ENCODE results near the gene TMEM87B.

The TMEM87B gene

DNA sequence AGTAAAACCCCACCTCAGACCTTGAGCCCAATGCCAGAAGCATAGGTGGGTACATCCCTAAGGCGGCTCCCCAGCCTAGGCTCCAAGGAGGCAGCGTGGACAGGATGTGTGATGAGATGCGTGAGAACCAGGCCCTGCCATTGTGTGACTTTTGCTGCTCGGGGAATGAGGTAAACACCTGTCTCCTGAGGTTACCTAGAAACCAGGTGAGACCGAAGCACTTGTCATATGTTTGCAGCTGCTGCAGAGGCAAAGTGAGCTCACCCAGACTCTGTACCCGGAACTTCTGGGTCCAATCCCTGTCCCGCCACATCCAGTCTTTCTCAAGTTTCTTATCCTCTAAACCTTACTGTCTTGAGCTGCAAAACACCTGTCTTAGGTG lies 86.5 kb downstream of the TMEM87B start:
- no peaks in the 10 kb centered on the region for H3K9me3 Mint-ChIP-seq (ENCODE audit: low read depth)
- H3K4me1 Mint-ChIP-seq (ENCODE audit: low read depth), result peaks cover 8% of the 10 kb centered on the region
- H3K27ac Mint-ChIP-seq, result no peak overlapping the region
- H3K4me3 Mint-ChIP-seq, result no peak overlapping the region
- no peaks in the 10 kb centered on the region for H3K36me3 Mint-ChIP-seq
- peaks cover 13% of the 10 kb centered on the region for H3K27me3 Mint-ChIP-seq

DNA sequence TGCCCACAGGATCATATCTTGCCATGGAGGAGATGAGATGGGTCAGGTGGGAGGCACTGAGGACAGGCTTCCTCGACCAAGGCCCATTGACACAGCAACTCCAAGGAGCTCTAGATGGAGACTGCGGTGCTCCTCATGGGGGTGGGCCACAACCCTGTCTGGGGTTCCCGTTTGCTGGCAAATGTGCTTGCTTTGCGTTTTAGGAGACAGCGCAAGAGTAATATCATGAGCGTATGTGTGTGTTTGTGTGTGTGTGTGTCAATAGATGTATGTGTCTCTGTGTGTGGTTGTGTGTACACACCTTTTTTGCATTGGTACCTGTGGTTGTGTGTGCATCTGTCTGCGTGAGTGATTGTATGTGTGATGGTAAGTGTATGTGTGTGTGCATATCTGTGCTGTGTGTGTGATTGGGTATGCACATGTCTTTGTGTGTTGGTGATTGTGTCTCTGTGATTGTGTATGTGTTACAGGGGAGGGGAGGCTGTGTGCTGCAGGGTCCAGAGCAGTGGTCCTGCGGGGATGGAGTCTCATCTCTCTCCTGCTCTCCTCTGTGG lies 87.5 kb downstream of the TMEM87B start:
- H3K27ac Mint-ChIP-seq, result no peak overlapping the region
- peaks cover 9% of the 10 kb centered on the region for H3K27me3 Mint-ChIP-seq
- H3K4me1 Mint-ChIP-seq (ENCODE audit: low read depth), result peaks cover 4% of the 10 kb centered on the region
- no peak overlapping the region for H3K4me3 Mint-ChIP-seq
- no peaks in the 10 kb centered on the region for H3K9me3 Mint-ChIP-seq (ENCODE audit: low read depth)
- no peaks in the 10 kb centered on the region for H3K36me3 Mint-ChIP-seq

DNA sequence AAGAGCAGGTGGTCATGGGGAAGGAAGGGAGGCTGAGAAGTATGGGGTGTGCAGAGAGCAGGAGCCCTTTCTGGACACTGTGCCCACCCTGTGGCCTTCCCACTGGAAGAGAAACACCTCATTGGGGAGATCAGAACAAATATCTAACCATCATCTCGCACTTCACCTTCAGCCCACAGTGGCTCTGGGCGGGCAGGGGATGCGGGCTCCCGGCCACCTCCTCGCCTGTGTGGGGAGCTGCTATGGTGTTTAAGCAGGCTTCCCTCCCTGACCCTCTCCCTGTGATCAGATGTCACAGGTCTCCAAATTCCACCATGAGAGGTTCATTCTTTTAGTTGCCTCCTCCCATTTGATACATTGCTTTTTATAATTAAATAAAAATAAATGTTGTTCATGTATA lies 88.1 kb downstream of the TMEM87B start:
- Mint-ChIP-seq H3K4me3 (no peak overlapping the region), H3K36me3 (no peaks in the 10 kb centered on the region), H3K4me1 (ENCODE audit: low read depth) (no peaks in the 10 kb centered on the region), H3K27ac (no peak overlapping the region), H3K9me3 (ENCODE audit: low read depth) (no peaks in the 10 kb centered on the region), H3K27me3 (peaks cover 6% of the 10 kb centered on the region)

DNA sequence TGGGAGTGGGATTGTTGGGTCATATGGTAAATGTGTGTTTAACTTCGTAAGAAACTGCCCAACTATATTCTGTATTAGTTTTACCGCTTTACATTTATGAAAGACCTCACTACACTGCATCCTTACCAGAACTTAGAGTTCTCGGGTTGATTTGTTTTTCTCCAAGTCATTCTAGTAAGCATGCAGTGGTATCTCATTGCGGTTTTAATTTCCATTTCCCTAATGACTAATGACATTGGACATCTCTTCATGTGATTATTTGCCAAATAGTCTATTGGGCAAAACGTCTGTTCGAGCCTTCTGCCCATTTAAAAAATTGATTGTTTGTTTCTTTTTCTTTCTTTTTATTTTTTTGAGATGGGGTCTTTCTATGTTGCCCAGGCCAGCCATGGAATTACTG lies 89.9 kb downstream of the TMEM87B start:
- Mint-ChIP-seq H3K4me3 (no peak overlapping the region), H3K4me1 (ENCODE audit: low read depth) (no peaks in the 10 kb centered on the region), H3K27me3 (peaks cover 6% of the 10 kb centered on the region), H3K9me3 (ENCODE audit: low read depth) (no peaks in the 10 kb centered on the region), H3K27ac (no peak overlapping the region), H3K36me3 (no peaks in the 10 kb centered on the region)

DNA sequence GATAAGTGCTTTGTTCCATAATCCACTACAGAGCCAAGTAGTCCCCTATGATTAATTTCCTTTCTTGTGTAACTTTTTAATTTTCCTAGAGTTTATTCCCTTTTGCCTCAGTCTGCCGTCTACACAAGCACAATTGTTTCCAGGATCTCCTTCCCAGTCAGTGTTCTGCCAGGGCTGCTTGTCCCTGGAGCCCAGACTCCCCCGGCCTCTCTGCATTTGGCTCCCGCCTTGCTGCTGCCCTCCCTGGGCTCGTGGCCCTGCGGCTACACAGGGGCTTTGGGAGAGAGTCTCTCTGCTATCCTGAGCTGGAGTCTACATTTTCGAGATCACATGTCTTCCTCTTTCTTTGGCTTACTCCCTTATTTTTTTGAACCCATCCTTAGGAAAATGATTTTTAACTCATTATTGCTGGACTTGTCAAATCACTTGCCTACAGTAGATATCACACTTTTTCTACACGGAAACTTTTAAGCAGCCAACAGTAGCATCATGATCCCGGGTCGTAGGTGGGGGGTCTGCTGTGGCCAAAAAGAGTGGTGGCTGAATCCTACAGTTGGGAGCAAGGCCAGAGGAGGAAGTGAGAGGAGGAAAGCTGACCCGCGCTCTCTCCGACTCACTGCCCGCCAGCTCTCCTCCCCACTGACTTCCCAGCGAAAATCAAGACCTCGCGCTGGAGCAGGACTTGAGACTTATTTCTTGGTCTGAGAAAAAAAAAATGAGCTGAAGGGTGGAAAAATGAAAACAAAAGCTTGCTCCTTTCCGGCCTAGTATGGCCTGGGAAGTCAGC lies 92.5 kb downstream of the TMEM87B start:
- no peaks in the 10 kb centered on the region for H3K4me1 Mint-ChIP-seq (ENCODE audit: low read depth)
- no peak overlapping the region for H3K4me3 Mint-ChIP-seq
- no peaks in the 10 kb centered on the region for H3K36me3 Mint-ChIP-seq
- H3K9me3 Mint-ChIP-seq (ENCODE audit: low read depth), result no peaks in the 10 kb centered on the region
- H3K27ac Mint-ChIP-seq, result no peak overlapping the region
- no peaks in the 10 kb centered on the region for H3K27me3 Mint-ChIP-seq

DNA sequence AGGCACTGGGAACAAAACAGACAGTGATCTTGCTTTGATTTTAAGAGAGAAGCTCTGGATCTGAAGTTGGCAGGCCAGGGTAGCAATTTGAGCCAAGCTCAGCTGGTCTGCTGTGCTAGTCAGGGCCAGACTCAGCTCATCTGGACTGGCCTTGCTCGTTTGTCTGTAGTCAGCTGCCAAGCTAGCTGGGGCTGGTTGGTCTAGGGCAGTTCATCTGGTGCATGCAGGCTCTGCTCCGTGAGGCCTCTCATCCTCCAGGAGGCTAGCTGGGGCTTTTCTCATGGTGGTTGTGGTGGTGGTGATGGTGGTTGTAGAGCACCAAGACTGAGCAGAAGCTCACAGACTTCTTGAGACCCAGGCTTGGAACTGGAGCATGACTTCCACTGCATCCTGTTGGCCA lies 93.4 kb downstream of the TMEM87B start:
- Mint-ChIP-seq H3K9me3 (ENCODE audit: low read depth) (no peaks in the 10 kb centered on the region), H3K27me3 (no peaks in the 10 kb centered on the region), H3K4me3 (no peak overlapping the region), H3K4me1 (ENCODE audit: low read depth) (no peaks in the 10 kb centered on the region), H3K36me3 (no peaks in the 10 kb centered on the region), H3K27ac (no peak overlapping the region)

DNA sequence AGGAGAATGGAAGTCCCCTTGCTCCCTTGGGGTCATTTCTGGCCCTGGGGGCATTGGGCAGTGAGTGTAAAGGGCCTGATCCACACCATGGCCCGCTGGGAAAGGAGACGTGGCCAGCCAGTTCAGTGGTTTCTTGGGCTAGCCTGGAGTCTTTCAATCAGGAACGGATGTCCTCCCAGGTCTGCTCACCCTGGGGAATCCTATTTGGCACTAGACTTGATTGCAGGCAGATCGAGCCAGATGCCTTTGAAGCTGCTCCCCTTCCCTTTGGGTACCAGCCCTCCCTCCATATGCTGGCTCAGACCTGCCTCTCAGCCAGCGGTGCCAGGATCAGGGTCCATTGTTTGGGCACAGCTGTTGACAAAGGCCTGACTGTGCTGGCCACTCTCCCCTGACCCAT lies 94.1 kb downstream of the TMEM87B start:
- Mint-ChIP-seq H3K27me3 (no peaks in the 10 kb centered on the region), H3K9me3 (ENCODE audit: low read depth) (no peaks in the 10 kb centered on the region), H3K4me1 (ENCODE audit: low read depth) (peaks cover 3% of the 10 kb centered on the region), H3K4me3 (no peak overlapping the region), H3K27ac (no peak overlapping the region), H3K36me3 (no peaks in the 10 kb centered on the region)

DNA sequence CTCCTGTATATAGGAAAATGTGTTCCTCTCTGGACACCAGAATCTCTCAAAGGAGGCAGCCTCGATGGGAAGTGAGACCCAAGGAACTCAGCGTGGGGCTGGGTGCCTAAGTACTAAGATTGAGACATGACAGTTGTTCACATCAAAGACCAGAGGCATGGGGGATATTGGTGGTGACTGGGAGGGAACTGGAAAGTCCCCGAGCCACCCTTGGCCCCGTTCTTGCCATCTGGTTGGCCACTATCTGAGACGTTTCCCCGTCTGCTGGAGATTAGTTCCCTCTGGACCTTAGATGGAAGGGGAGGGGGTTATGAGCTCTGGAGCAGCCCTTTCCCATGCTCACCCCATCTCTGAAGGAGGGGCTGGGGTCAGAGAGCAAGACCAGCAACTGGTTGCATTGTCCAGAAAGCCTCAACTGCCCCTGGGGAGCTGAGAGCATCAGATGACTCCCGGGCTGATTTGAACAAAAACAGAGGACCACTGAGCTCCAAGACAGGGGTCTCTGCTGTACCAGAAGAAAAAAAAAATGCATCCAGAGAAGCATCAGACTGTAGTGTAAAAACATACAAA lies 94.9 kb downstream of the TMEM87B start:
- Mint-ChIP-seq H3K36me3 (no peaks in the 10 kb centered on the region), H3K9me3 (ENCODE audit: low read depth) (no peaks in the 10 kb centered on the region), H3K27me3 (no peaks in the 10 kb centered on the region), H3K4me1 (ENCODE audit: low read depth) (peaks cover 10% of the 10 kb centered on the region), H3K27ac (no peak overlapping the region), H3K4me3 (no peak overlapping the region)

DNA sequence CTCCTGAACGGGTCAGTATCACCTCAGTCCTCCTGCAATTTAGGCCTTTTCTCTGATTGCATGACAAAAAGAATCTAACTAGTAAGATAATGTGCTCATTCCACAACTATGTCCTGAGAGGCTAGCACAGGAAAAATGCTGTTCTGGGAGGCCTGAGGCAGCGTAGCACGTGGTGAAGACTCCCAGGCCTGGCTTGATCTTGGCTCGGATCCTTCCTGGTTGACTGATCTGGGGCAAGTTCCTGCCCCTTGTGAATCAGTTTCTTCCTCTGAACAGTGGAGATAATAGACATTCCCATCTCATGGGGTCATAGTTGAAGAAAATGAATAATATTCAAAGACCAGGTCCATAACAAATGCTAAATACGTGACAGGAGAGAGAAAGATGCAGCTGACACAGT lies 95.4 kb downstream of the TMEM87B start:
- no peaks in the 10 kb centered on the region for H3K9me3 Mint-ChIP-seq (ENCODE audit: low read depth)
- H3K4me1 Mint-ChIP-seq (ENCODE audit: low read depth), result peaks cover 15% of the 10 kb centered on the region
- H3K36me3 Mint-ChIP-seq, result no peaks in the 10 kb centered on the region
- H3K27ac Mint-ChIP-seq, result peak overlapping the region; percentile 2
- no peak overlapping the region for H3K4me3 Mint-ChIP-seq
- H3K27me3 Mint-ChIP-seq, result no peaks in the 10 kb centered on the region

DNA sequence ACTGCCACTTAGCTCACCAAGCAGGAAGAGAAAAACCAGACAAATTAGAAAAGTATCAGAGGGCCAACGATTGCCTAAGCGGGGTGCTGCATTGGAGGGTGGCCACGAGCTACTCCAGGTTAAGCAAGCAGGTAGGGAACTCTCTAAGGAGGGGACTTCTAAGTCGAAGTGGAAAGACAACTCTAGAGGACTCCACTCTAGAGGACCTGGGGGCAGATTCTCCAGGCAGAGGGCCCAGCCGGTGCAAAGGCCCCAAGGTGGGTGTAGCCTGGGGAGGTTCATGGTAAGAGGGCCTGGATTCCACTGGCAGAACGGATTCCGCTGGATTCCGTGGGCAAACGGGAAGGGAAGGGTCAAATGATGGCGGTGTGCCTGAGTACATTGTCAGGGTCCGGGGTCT lies 95.8 kb downstream of the TMEM87B start:
- no peak overlapping the region for H3K4me3 Mint-ChIP-seq
- no peaks in the 10 kb centered on the region for H3K27me3 Mint-ChIP-seq
- peak overlapping the region; percentile 2 for H3K27ac Mint-ChIP-seq
- H3K4me1 Mint-ChIP-seq (ENCODE audit: low read depth), result peaks cover 19% of the 10 kb centered on the region
- no peaks in the 10 kb centered on the region for H3K9me3 Mint-ChIP-seq (ENCODE audit: low read depth)
- no peaks in the 10 kb centered on the region for H3K36me3 Mint-ChIP-seq

DNA sequence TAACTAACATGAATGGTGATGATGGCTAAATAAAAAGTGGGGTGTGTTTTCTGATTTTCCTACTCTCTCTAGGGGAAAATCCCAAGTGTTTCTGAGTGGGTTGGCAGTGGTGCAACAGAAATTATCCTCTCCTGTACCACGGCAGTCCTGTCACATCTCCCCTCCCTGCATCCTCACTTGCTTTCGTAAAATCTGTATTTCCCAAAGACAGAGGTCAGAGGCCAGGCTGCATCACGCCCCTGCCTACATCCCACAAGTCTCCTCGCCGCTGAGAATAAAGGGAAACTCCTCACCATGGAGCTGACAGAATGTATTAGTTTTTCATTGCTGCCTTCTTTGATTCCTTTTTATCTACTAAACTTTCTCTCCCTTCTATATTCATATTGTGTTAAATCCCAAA lies 96.2 kb downstream of the TMEM87B start:
- no peaks in the 10 kb centered on the region for H3K27me3 Mint-ChIP-seq
- H3K4me1 Mint-ChIP-seq (ENCODE audit: low read depth), result peaks cover 23% of the 10 kb centered on the region
- no peaks in the 10 kb centered on the region for H3K9me3 Mint-ChIP-seq (ENCODE audit: low read depth)
- H3K4me3 Mint-ChIP-seq, result no peak overlapping the region
- no peaks in the 10 kb centered on the region for H3K36me3 Mint-ChIP-seq
- H3K27ac Mint-ChIP-seq, result no peak overlapping the region

DNA sequence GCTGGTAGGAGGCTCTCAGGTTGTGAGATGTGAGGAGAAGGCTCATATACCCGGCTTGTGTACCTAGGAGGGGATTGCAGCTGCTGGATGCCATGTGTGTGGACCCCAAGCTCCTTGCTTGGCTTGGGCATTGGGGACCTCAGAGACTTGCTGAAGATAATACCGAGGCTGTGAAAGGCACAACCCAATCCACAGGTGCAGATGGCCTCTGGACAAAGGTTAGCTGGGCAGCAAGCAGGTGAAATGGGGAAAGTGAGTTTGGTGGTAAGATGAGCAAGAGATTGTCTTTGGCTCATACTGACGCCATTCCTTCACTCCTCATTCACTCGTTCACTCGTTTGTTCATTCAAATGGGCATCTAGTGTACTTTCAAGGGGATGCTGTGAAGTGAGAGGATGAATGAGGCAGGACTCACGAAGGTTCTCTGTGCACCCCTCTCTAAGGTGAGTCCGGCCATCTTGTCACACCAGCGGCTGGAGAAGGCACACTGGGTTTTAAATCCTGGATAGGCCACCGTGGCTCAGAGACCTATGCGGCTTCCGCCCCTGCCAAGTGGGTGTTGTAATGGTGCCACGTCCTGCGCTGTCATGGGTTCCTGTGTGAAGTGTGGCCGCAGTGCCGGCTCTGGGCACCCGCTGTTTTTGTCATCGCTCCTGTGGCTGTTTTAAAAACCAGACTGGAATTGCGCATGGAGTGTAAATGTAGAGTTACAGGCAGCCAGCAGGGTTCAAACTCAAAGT lies 96.8 kb downstream of the TMEM87B start:
- Mint-ChIP-seq H3K36me3 (no peaks in the 10 kb centered on the region), H3K4me1 (ENCODE audit: low read depth) (peaks cover 29% of the 10 kb centered on the region), H3K9me3 (ENCODE audit: low read depth) (no peaks in the 10 kb centered on the region), H3K4me3 (no peak overlapping the region), H3K27me3 (no peaks in the 10 kb centered on the region), H3K27ac (no peak overlapping the region)

DNA sequence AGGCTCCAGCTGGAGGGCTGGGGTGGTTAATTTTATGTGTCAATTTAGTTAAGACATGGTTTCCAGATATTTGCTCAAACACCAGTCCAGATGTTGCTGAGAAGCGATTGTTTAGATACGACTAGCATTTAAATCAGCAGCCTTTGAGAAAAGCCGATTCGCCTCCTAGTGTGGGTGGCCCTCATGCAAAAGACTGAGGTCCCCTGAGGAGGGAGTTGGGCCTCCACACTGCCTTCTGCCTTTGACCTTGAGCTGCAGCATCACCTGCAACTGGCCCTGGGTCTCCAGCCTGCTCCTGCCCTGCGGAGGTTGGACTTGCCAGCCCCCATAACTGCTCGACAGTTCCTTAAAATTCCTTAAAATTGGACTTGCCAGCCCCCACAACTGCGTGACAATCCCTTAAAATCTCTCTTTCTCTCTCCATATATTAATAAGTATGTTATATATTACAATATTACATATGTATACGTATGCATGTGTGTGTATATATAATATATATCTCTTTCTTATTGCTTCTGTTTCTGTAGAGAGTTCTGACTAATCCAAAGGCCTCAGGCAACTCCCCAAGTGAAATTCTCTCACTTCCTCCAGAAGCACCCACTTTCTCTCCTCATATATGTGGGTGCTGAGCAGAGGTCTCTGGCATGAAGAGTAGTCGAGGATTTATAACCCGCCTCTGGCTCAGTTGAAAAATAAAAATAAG lies 97.6 kb downstream of the TMEM87B start:
- Mint-ChIP-seq H3K27ac (no peak overlapping the region), H3K27me3 (no peaks in the 10 kb centered on the region), H3K9me3 (ENCODE audit: low read depth) (no peaks in the 10 kb centered on the region), H3K4me3 (no peak overlapping the region), H3K36me3 (no peaks in the 10 kb centered on the region), H3K4me1 (ENCODE audit: low read depth) (peaks cover 33% of the 10 kb centered on the region)

DNA sequence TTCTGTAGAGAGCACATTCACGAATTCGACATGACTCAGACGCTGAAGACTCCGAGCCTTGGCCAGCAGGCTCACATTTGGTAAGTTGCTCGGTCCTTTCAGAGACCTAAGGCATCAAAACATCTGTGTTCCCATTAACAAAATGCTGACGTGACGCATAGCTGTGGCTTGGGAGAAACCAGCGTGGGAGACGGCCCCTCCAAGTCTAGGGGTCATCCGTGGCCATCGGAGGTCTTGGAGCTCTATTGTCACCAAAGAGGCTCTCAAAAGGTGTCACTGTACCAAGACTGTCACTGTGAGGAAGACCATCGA lies 98.1 kb downstream of the TMEM87B start:
- no peaks in the 10 kb centered on the region for H3K9me3 Mint-ChIP-seq (ENCODE audit: low read depth)
- no peaks in the 10 kb centered on the region for H3K27me3 Mint-ChIP-seq
- H3K36me3 Mint-ChIP-seq, result no peaks in the 10 kb centered on the region
- H3K27ac Mint-ChIP-seq, result no peak overlapping the region
- H3K4me1 Mint-ChIP-seq (ENCODE audit: low read depth), result peaks cover 33% of the 10 kb centered on the region
- no peak overlapping the region for H3K4me3 Mint-ChIP-seq

DNA sequence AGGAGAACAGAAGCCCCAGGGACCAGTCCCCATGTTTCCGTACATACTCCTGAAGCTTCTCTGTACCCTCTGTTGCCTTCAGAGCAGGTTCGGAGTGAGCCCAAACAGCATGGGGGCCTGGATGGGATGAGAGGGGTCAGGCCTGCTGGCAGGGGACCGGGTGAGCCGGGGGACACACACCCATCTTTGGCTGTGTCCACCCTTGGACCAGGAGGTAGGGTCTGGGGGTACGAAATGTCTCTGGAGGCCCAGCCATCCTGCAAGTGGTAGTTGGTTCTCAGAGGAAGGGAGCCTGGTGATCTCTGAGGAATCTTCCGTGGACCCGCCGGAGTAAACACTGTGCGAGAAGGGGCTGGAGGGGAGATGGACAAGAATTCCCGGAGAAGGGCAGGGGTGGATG lies 98.4 kb downstream of the TMEM87B start:
- Mint-ChIP-seq H3K4me1 (ENCODE audit: low read depth) (peaks cover 33% of the 10 kb centered on the region), H3K27ac (no peak overlapping the region), H3K36me3 (no peaks in the 10 kb centered on the region), H3K4me3 (no peak overlapping the region), H3K27me3 (no peaks in the 10 kb centered on the region), H3K9me3 (ENCODE audit: low read depth) (no peaks in the 10 kb centered on the region)
